PC-9 (cell line): ENCODE measurements around the gene HNRNPH3. TPM values are rescaled to one million over a fixed set of nuclear protein-coding genes. Genes with fewer than 3 reads are reported as not detected.

ENCODE experiments used
- BruUV-seq: library from RNA; stranded (reverse); fragments of 400-500 nt; replicated peaks from 2 replicates; lab custom pipeline; 2021; lab: Mats Ljungman, UMichigan
- CTCF ChIA-PET: fragments of 300-600 bp; sonication (Branson Sonifier 250); formaldehyde crosslinking; loops from one replicate; lab custom pipeline; 2022; ENCODE audit warnings: antibody characterized with exemption; lab: Charles Lee
- POLR2A ChIA-PET: fragments of 300-600 bp; sonication (Branson Sonifier 250); formaldehyde crosslinking; loops from one replicate; lab custom pipeline; 2022; ENCODE audit warnings: antibody characterized with exemption; ENCODE audit not compliant: unreplicated experiment; lab: Charles Lee
- DNase-seq, 2 experiments: peaks; one replicate each; pipeline versions ENCODE4 v3.0.0 to v3.0.0-alpha.2; 2015 to 2022; ENCODE audit warnings: mixed read lengths in 1 of 2
- H2AFZ ChIP-seq: fragments of 200-600 bp; sonication (generic); 2 replicates; pipeline ENCODE4 v1.8.1; 2017; ENCODE audit warnings: antibody characterized with exemption
- H3F3A ChIP-seq: fragments of 200-600 bp; sonication (generic); 2 replicates; pipeline ENCODE4 v1.8.1; 2017; ENCODE audit warnings: antibody characterized with exemption, mild to moderate bottlenecking, low read depth; ENCODE audit not compliant: insufficient read depth
- H3K27ac ChIP-seq: fragments of 200-600 bp; sonication (generic); 2 replicates; pipeline ENCODE4 v1.6.1; 2016; ENCODE audit warnings: mixed run types
- H3K27me3 ChIP-seq: fragments of 200-600 bp; sonication (generic); 2 replicates; pipeline ENCODE4 v1.6.1; 2016; ENCODE audit warnings: low read depth, mixed run types; ENCODE audit not compliant: insufficient read depth
- H3K36me3 ChIP-seq: fragments of 200-600 bp; sonication (generic); 2 replicates; pipeline ENCODE4 v1.6.1; 2016; ENCODE audit warnings: low read depth, mixed run types
- H3K4me1 ChIP-seq: fragments of 200-600 bp; sonication (generic); replicated peaks from 2 replicates; pipeline ENCODE4 v1.6.1; 2016; ENCODE audit warnings: mixed run types; ENCODE audit not compliant: insufficient read depth
- H3K4me2 ChIP-seq: fragments of 200-600 bp; sonication (generic); 2 replicates; pipeline ENCODE4 v1.6.1; 2017; ENCODE audit warnings: mixed run types
- H3K4me3 ChIP-seq: fragments of 200-600 bp; sonication (generic); 2 replicates; pipeline ENCODE4 v1.6.1; 2016; ENCODE audit warnings: mixed run types
- H3K79me2 ChIP-seq: fragments of 200-600 bp; sonication (generic); 2 replicates; pipeline ENCODE4 v1.6.1; 2017; ENCODE audit warnings: low read depth, mixed run types
- H3K9me2 ChIP-seq: fragments of 200-600 bp; sonication (generic); 2 replicates; pipeline ENCODE4 v1.8.1; 2017; ENCODE audit warnings: mild to moderate bottlenecking; ENCODE audit not compliant: insufficient read depth
- H3K9me3 ChIP-seq: fragments of 200-600 bp; sonication (generic); 2 replicates; pipeline ENCODE4 v1.8.1; 2016; ENCODE audit warnings: low read depth; ENCODE audit not compliant: insufficient read depth
- H4K20me1 ChIP-seq: fragments of 200-600 bp; sonication (generic); 2 replicates; pipeline ENCODE4 v1.8.1; 2017; ENCODE audit not compliant: insufficient read depth
- CTCF ChIP-seq: fragments of 200-600 bp; sonication (generic); conservative IDR thresholded peaks from 2 replicates; pipeline ENCODE4 v1.6.1; 2017; ENCODE audit warnings: mixed run types, antibody characterized with exemption, mild to moderate bottlenecking, moderate library complexity
- EZH2 ChIP-seq: fragments of 200-600 bp; sonication (generic); IDR thresholded peaks from 2 replicates; pipeline ENCODE4 v1.8.0; 2017; ENCODE audit warnings: antibody characterized with exemption, low read depth
- intact Hi-C: fragments of 100-400 bp; cut with micrococcal nuclease; formaldehyde crosslinking; loops from one replicate; pipeline ENCODE4 v1.10.0; 2022; ENCODE audit not compliant: unreplicated experiment
- total RNA-seq: library from RNA; stranded (reverse); gene quantifications from 2 replicates; pipeline ENCODE4 v1.2.3, GENCODE V29; 2021

HNRNPH3 gene
- total RNA-seq, 1 experiment from 2014 or later = 175 TPM

GRCh38 chr10:68288717-68289116, 43.1 kb upstream of the HNRNPH3 start:
- no peaks in the 10 kb centered on the region for H3K9me2 ChIP-seq
- H3F3A ChIP-seq = no peaks in the 10 kb centered on the region
- no peak overlapping the region for H3K27ac ChIP-seq
- intact Hi-C loops = no loop called here
- no peak for TF ChIP-seq CTCF
- POLR2A ChIA-PET = no interaction called here
- no peaks in the 10 kb centered on the region for H3K4me1 ChIP-seq
- no peaks in the 10 kb centered on the region for H3K9me3 ChIP-seq
- H4K20me1 ChIP-seq = no peaks in the 10 kb centered on the region
- no peak overlapping the region for H3K4me3 ChIP-seq
- H3K79me2 ChIP-seq = no peaks in the 10 kb centered on the region
- H3K36me3 ChIP-seq = no peaks in the 10 kb centered on the region
- H3K27me3 ChIP-seq = no peaks in the 10 kb centered on the region
- BruUV-seq = no TSS peak
- CTCF ChIA-PET = no interaction called here
- H3K4me2 ChIP-seq = no peak overlapping the region
- H2AFZ ChIP-seq = no peak overlapping the region
- no peak for DNase-seq

- H4K20me1 ChIP-seq = no peaks in the 10 kb centered on the region
- no TSS peak for BruUV-seq
- TF ChIP-seq EZH2 = no peak
- TF ChIP-seq CTCF = no peak
- no peak for DNase-seq
- H3K27ac ChIP-seq = no peak overlapping the region
- no peak overlapping the region for H2AFZ ChIP-seq
- H3K36me3 ChIP-seq = no peaks in the 10 kb centered on the region
- no peaks in the 10 kb centered on the region for H3K79me2 ChIP-seq
- H3K4me2 ChIP-seq = no peak overlapping the region
- H3F3A ChIP-seq = no peaks in the 10 kb centered on the region
- no peaks in the 10 kb centered on the region for H3K4me1 ChIP-seq
- no peaks in the 10 kb centered on the region for H3K9me2 ChIP-seq
- CTCF ChIA-PET = no interaction called here
- POLR2A ChIA-PET = no interaction called here
- intact Hi-C loops = no loop called here
- H3K27me3 ChIP-seq = no peaks in the 10 kb centered on the region
- H3K9me3 ChIP-seq = no peaks in the 10 kb centered on the region
- H3K4me3 ChIP-seq = no peak overlapping the region
These were observed 41.1 kb upstream of the HNRNPH3 start for GRCh38 chr10:68290736-68291135.

- Histone ChIP-seq H3K9me2 (no peaks in the 10 kb centered on the region), H3K36me3 (no peaks in the 10 kb centered on the region), H3K27ac (no peak overlapping the region), H3K9me3 (no peaks in the 10 kb centered on the region), H3K4me1 (peaks cover 8% of the 10 kb centered on the region), H3F3A (no peaks in the 10 kb centered on the region), H3K79me2 (no peaks in the 10 kb centered on the region), H3K4me3 (no peak overlapping the region), H2AFZ (no peak overlapping the region), H3K4me2 (no peak overlapping the region), H3K27me3 (no peaks in the 10 kb centered on the region), H4K20me1 (no peaks in the 10 kb centered on the region)
- intact Hi-C loops = no loop called here
- BruUV-seq = no TSS peak
- DNase-seq = no peak
- POLR2A ChIA-PET = no interaction called here
- no peak for TF ChIP-seq CTCF
- CTCF ChIA-PET = no interaction called here
These were observed 34.8 kb upstream of the HNRNPH3 start for GRCh38 chr10:68296843-68297663.
